ENCODE data around the gene HTR4.

Gene HTR4

DNA sequence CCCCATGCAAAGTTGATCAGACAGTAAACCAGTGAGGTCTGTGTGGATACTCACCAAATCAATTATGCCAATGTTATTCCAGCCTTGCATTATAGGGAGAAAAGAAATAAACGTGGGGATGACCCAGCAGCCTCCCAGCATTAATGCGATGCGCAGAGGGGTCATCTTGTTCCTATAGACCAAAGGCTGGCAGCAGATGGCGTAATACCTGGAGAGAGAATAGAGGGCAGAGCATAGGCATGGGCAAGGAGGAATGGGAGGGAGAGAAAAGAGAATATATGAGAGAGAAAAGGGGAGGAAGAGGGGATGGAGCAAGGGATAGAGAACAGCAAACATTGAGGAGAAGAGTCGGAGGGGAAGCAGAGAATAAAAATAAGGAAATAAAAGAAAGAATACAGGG, 131.2 kb downstream of the HTR4 start:
- H3K9ac ChIP-seq (ENCODE audit: low read length), result no peak overlapping the region
- no peak overlapping the region for H3K4me2 ChIP-seq (ENCODE audit: low read depth, low read length)
- H3K27me3 ChIP-seq (replicated peaks; ENCODE audit: insufficient read depth, low read length), result no peaks in the 10 kb centered on the region
- no peaks in the 10 kb centered on the region for H3K9me2 ChIP-seq (replicated peaks; ENCODE audit: insufficient read depth, low read length)
- H3K27ac ChIP-seq (ENCODE audit: low read length), result no peak overlapping the region
- no peaks in the 10 kb centered on the region for H3K9me3 ChIP-seq (replicated peaks; ENCODE audit: insufficient read depth, low read length)
- no peak overlapping the region for H2AFZ ChIP-seq (ENCODE audit: low read length)
- H3K79me2 ChIP-seq (ENCODE audit: low read length), result no peaks in the 10 kb centered on the region
- TF ChIP-seq EZH2phosphoT487 (IDR thresholded peaks at IDR 0.05; ENCODE audit: low read length) (no peak), EZH2 (optimal IDR thresholded peaks at IDR 0.05; ENCODE audit: low read depth, low read length) (no peak)
- TF ChIP-seq, protein P1, sequence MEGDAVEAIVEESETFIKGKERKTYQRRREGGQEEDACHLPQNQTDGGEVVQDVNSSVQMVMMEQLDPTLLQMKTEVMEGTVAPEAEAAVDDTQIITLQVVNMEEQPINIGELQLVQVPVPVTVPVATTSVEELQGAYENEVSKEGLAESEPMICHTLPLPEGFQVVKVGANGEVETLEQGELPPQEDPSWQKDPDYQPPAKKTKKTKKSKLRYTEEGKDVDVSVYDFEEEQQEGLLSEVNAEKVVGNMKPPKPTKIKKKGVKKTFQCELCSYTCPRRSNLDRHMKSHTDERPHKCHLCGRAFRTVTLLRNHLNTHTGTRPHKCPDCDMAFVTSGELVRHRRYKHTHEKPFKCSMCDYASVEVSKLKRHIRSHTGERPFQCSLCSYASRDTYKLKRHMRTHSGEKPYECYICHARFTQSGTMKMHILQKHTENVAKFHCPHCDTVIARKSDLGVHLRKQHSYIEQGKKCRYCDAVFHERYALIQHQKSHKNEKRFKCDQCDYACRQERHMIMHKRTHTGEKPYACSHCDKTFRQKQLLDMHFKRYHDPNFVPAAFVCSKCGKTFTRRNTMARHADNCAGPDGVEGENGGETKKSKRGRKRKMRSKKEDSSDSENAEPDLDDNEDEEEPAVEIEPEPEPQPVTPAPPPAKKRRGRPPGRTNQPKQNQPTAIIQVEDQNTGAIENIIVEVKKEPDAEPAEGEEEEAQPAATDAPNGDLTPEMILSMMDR (IDR thresholded peaks at IDR 0.05; ENCODE audit: low read length), result no peak
- H3F3A ChIP-seq (ENCODE audit: insufficient read depth, low read length), result no peaks in the 10 kb centered on the region
- no peak for DNase-seq
- no peaks in the 10 kb centered on the region for H3K4me1 ChIP-seq (ENCODE audit: low read length)
- H3K36me3 ChIP-seq (replicated peaks; ENCODE audit: insufficient read depth, low read length), result no peaks in the 10 kb centered on the region
- no peaks in the 10 kb centered on the region for H4K20me1 ChIP-seq (ENCODE audit: insufficient read depth, low read length)
- H3K4me3 ChIP-seq (ENCODE audit: low read length), result no peak overlapping the region

DNA sequence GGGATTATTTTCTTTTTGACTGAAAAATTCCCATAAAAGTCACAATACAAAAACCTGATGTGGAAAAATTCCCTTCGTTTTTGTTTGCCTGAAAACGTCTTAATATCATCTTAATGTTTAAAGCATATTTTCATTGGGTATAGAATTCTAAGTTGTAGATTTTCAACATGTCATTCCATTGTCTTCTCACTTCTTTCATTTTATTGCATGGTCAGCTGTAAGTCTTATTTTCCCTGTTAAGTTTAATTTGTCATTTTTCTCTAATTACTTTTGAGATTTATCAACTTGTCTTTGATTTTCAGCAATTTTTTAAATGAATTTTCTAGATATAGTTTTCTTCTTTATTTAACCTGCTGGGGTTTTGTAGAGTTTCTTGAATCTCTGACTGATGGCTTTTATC, 138.9 kb downstream of the HTR4 start:
- no peaks in the 10 kb centered on the region for H3K36me3 ChIP-seq (replicated peaks; ENCODE audit: insufficient read depth, low read length)
- no peak for DNase-seq
- no peaks in the 10 kb centered on the region for H3K9me3 ChIP-seq (replicated peaks; ENCODE audit: insufficient read depth, low read length)
- no peak overlapping the region for H3K27ac ChIP-seq (ENCODE audit: low read length)
- H3K79me2 ChIP-seq (ENCODE audit: low read length), result no peaks in the 10 kb centered on the region
- H3K9me2 ChIP-seq (replicated peaks; ENCODE audit: insufficient read depth, low read length), result no peaks in the 10 kb centered on the region
- H3F3A ChIP-seq (ENCODE audit: insufficient read depth, low read length), result no peaks in the 10 kb centered on the region
- no peaks in the 10 kb centered on the region for H3K27me3 ChIP-seq (replicated peaks; ENCODE audit: insufficient read depth, low read length)
- H3K4me3 ChIP-seq (ENCODE audit: low read length), result no peak overlapping the region
- no peak for TF ChIP-seq EZH2phosphoT487 (IDR thresholded peaks at IDR 0.05; ENCODE audit: low read length)
- TF ChIP-seq EZH2 (optimal IDR thresholded peaks at IDR 0.05; ENCODE audit: low read depth, low read length), result no peak
- TF ChIP-seq, protein P1 (IDR thresholded peaks at IDR 0.05; ENCODE audit: low read length), result no peak
- H3K4me1 ChIP-seq (ENCODE audit: low read length), result no peaks in the 10 kb centered on the region
- no peak overlapping the region for H3K9ac ChIP-seq (ENCODE audit: low read length)
- H2AFZ ChIP-seq (ENCODE audit: low read length), result no peak overlapping the region
- H3K4me2 ChIP-seq (ENCODE audit: low read depth, low read length), result no peak overlapping the region
- no peaks in the 10 kb centered on the region for H4K20me1 ChIP-seq (ENCODE audit: insufficient read depth, low read length)

DNA sequence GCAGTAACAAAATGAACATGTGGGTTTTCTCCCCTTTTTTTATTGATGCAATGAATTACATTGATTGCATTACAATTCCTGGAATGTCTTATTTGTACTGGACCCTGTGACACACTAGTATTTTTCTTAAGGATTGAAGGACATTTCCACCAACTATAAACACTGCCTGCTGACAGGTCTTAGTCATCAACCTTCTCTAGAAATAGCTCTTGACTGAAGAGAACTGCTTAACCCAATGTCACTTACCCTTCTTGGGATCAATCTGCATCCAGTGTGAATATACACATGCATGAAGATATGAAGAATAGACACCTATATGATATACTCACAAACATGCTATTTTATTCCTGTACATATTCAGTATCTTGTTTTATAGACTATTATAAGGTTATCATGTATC, 140.0 kb downstream of the HTR4 start:
- no peaks in the 10 kb centered on the region for H3K9me2 ChIP-seq (replicated peaks; ENCODE audit: insufficient read depth, low read length)
- TF ChIP-seq EZH2 (optimal IDR thresholded peaks at IDR 0.05; ENCODE audit: low read depth, low read length), result no peak
- TF ChIP-seq, protein P1 (IDR thresholded peaks at IDR 0.05; ENCODE audit: low read length), result no peak
- no peak for TF ChIP-seq EZH2phosphoT487 (IDR thresholded peaks at IDR 0.05; ENCODE audit: low read length)
- H2AFZ ChIP-seq (ENCODE audit: low read length), result no peak overlapping the region
- no peaks in the 10 kb centered on the region for H3F3A ChIP-seq (ENCODE audit: insufficient read depth, low read length)
- H3K4me1 ChIP-seq (ENCODE audit: low read length), result no peaks in the 10 kb centered on the region
- no peak overlapping the region for H3K27ac ChIP-seq (ENCODE audit: low read length)
- no peaks in the 10 kb centered on the region for H3K27me3 ChIP-seq (replicated peaks; ENCODE audit: insufficient read depth, low read length)
- H3K9me3 ChIP-seq (replicated peaks; ENCODE audit: insufficient read depth, low read length), result no peaks in the 10 kb centered on the region
- no peak overlapping the region for H3K4me2 ChIP-seq (ENCODE audit: low read depth, low read length)
- no peaks in the 10 kb centered on the region for H4K20me1 ChIP-seq (ENCODE audit: insufficient read depth, low read length)
- H3K4me3 ChIP-seq (ENCODE audit: low read length), result no peak overlapping the region
- no peak overlapping the region for H3K9ac ChIP-seq (ENCODE audit: low read length)
- no peaks in the 10 kb centered on the region for H3K36me3 ChIP-seq (replicated peaks; ENCODE audit: insufficient read depth, low read length)
- H3K79me2 ChIP-seq (ENCODE audit: low read length), result no peaks in the 10 kb centered on the region
- DNase-seq, result no peak
